Uterus (tissue), 4 donors: ENCODE data around the gene DPP9. TPM values are rescaled to one million over a fixed set of nuclear protein-coding genes. Genes with fewer than 3 reads are reported as not detected.

ENCODE experiments used
- DNase-seq, 2 donors: peaks; one replicate each; pipeline ENCODE4 v3.0.0-alpha.2; 2019 to 2020
- H3K27ac ChIP-seq, 2 donors: fragments of 200-600 bp; sonication (generic); 1 replicate in 1 of 2; 2 replicates in 1 of 2; pipeline ENCODE4 v1.5.1; 2016 to 2018
- H3K27me3 ChIP-seq, 2 donors: fragments of 200-600 bp; sonication (generic); one replicate each; pipeline ENCODE4 v1.5.1; 2018 to 2019; ENCODE audit warnings: control low read depth in 1 of 2
- H3K36me3 ChIP-seq, 2 donors: fragments of 200-600 bp; sonication (generic); one replicate each; pipeline ENCODE4 v1.5.1; 2019; ENCODE audit warnings: control low read depth in 1 of 2
- H3K4me1 ChIP-seq, 2 donors: fragments of 200-600 bp; sonication (generic); one replicate each; pipeline ENCODE4 v1.5.1; 2018 to 2019; ENCODE audit warnings: control low read depth in 1 of 2
- H3K4me3 ChIP-seq, 2 donors: fragments of 200-600 bp; sonication (generic); 1 replicate in 1 of 2; 2 replicates in 1 of 2; pipeline ENCODE4 v1.5.1; 2018 to 2019; ENCODE audit warnings: mild to moderate bottlenecking in 1 of 2
- H3K9me3 ChIP-seq, 2 donors: fragments of 200-600 bp; sonication (generic); one replicate each; pipeline ENCODE4 v1.5.1; 2019; ENCODE audit warnings: control low read depth in 1 of 2
- POLR2A ChIP-seq, 2 donors: fragments of 450-650 bp; IDR thresholded peaks; one replicate each; pipeline ENCODE4 v1.6.1; 2016; ENCODE audit warnings: antibody characterized with exemption in 2 of 2, mild to moderate bottlenecking in 1 of 2, moderate library complexity in 1 of 2
- intact Hi-C: fragments of 100-400 bp; cut with DNase I; formaldehyde crosslinking; loops from one replicate; pipeline ENCODE4 v1.15.1; 2023; ENCODE audit warnings: low total_unique reads
- total RNA-seq, 4 donors: library from RNA; depleted of rRNA in 3 of 4; stranded (reverse); fragments of >200 nt in 3 of 4; gene quantifications; one replicate each; pipeline versions ENCODE4 v1.1.0 to v1.2.4, GENCODE V29; 2014 to 2023
- TF ChIP-seq, protein P1 (sequence below), 4 experiments: fragments of 200-600 bp in 2 of 4; fragments of 450-650 bp in 2 of 4; sonication (generic) in 2 of 4; IDR thresholded peaks; one replicate each; pipeline ENCODE4 v1.5.1; 2016 to 2019; ENCODE audit warnings: antibody characterized with exemption in 4 of 4, mild to moderate bottlenecking in 2 of 4, moderate library complexity in 1 of 4
- donor health status: DM: yes; HTN: yes; CAD: no.

Gene DPP9
- total RNA-seq, 4 donors from 2014 or later = 17.8 to 194 (median 48.5) TPM

DNA sequence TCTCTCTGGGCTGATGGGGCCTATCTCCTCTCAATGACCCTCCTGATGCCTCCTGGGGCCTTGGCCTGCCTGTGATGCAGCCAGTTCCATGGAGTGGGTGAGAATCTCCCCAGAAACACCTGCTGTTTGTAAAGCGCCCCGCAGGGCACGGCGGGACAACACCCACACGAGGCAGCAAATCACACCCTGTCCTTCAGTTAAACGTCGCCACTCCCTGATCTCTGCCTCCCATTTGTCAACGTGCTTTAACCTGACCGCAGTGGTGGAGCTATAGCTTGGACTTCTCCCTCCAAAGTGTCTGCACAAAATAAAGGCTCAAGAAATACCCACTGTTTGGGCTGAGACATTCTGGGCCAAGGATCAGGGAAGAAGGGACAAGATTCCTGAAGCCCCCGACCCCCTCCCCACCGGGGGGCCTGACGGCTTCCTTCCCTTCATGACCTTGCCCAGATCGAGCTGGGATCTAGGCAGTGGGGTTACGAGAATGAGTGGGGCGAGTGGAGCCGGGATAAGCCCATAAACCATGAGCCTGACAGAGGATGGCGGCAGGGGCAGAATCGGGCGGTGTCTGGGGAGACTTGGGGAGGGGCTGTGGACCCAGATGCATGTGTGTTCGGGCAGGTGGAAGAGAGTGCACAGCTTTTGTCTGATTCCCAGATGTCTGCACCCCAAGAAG is 61.5 kb downstream of the DPP9 start:
- Histone ChIP-seq H3K27ac (no peak overlapping the region), H3K36me3 (no peaks in the 10 kb centered on the region), H3K9me3 (peaks cover 0 to 8% of the 10 kb centered on the region in 2 donors), H3K4me1 (no peaks in the 10 kb centered on the region), H3K4me3 (no peak overlapping the region), H3K27me3 (no peaks in the 10 kb centered on the region)
- DNase-seq = no peak
- TF ChIP-seq, protein P1, sequence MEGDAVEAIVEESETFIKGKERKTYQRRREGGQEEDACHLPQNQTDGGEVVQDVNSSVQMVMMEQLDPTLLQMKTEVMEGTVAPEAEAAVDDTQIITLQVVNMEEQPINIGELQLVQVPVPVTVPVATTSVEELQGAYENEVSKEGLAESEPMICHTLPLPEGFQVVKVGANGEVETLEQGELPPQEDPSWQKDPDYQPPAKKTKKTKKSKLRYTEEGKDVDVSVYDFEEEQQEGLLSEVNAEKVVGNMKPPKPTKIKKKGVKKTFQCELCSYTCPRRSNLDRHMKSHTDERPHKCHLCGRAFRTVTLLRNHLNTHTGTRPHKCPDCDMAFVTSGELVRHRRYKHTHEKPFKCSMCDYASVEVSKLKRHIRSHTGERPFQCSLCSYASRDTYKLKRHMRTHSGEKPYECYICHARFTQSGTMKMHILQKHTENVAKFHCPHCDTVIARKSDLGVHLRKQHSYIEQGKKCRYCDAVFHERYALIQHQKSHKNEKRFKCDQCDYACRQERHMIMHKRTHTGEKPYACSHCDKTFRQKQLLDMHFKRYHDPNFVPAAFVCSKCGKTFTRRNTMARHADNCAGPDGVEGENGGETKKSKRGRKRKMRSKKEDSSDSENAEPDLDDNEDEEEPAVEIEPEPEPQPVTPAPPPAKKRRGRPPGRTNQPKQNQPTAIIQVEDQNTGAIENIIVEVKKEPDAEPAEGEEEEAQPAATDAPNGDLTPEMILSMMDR (IDR thresholded peaks at IDR 0.05) = no peak
- no peak for TF ChIP-seq POLR2A (IDR thresholded peaks at IDR 0.05)
- intact Hi-C loops = no loop called here

DNA sequence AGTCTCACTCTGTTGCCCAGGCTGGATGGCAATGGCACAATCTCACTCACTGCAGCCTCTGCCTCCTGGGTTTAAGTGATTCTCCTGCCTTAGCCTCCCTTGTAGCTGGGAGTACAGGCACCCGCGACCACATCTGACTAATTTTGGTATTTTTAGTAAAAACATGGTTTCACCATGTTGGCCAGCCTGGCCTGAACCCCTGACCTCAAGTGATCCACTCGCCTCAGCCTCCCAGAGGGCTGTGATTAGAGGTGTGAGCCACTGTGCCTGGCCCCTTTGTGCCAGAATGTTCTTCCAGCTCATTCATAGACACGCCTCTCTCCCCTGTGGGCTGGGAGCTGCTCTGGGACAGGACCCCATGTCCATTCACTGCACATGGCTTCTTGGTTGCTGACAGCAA is 62.6 kb downstream of the DPP9 start:
- H3K36me3 ChIP-seq = no peaks in the 10 kb centered on the region
- no peak overlapping the region for H3K4me3 ChIP-seq
- no peaks in the 10 kb centered on the region for H3K4me1 ChIP-seq
- no peaks in the 10 kb centered on the region for H3K27me3 ChIP-seq
- no peak overlapping the region for H3K27ac ChIP-seq
- H3K9me3 ChIP-seq = peaks cover 0 to 8% of the 10 kb centered on the region in 2 donors
- intact Hi-C loops = no loop called here
- no peak for TF ChIP-seq POLR2A (IDR thresholded peaks at IDR 0.05)
- TF ChIP-seq, protein P1 (IDR thresholded peaks at IDR 0.05) = no peak
- no peak for DNase-seq

DNA sequence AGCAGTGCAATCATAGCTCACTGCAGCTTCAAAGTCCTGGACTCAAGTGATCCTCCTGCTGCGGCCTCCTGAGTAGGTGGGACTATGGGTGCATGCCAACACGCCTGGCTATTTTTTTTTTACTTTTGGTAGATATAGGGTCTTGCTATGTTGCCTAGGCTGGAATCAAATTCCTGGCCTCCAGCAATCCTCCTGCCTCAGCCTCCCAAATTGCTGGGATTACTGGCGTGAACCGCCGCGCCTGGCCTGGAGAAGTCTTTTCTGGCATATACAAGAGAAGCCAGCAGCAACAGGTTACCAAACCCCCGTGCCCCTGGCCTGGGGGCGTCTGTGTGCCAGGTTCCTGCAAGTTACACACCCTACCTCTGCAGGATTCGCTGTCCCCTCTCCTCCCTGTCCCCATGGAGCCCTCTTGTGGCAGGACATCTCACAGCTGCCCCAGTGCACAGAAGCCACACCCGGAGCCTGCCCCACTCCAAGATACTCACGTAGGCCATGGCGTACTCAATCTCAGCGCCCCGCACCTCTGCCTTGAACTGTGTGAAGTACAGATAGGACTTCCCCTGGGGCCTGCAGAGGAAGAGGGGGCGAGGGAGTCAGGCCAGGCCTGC is 63.4 kb downstream of the DPP9 start:
- intact Hi-C loops = no loop called here
- DNase-seq = no peak

DNA sequence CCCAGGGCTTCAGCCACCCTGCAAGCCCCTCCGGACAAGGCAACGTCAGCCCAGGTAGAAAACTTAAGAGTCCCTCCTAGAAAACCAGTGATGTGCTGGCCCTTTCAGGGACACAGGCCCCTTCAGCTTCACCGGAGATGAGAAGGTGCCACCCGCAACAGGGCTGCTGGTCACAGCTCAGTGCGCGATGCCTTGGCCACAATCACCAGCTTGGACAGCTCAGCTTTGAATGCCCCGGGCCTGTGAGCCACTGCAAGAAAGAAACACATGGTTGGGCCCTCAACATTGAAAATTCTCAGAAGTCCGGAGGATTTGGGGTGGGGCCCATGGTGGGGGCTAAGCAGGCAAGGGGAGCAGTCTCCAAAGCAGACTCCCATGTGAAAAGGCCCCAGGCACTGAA is 65.8 kb downstream of the DPP9 start:
- TF ChIP-seq, protein P1 (IDR thresholded peaks at IDR 0.05) = no peak
- TF ChIP-seq POLR2A (IDR thresholded peaks at IDR 0.05) = no peak
- H3K27me3 ChIP-seq = no peaks in the 10 kb centered on the region
- no peaks in the 10 kb centered on the region for H3K36me3 ChIP-seq
- intact Hi-C loops = no loop called here
- no peak for DNase-seq
- H3K9me3 ChIP-seq = peaks cover 0 to 8% of the 10 kb centered on the region in 2 donors
- no peaks in the 10 kb centered on the region for H3K4me1 ChIP-seq
- H3K4me3 ChIP-seq = no peak overlapping the region
- H3K27ac ChIP-seq = no peak overlapping the region

More for the DNA sequence above, 63.4 kb downstream of the DPP9 start:
- peaks cover 0 to 8% of the 10 kb centered on the region in 2 donors for H3K9me3 ChIP-seq
- no peak overlapping the region for H3K4me3 ChIP-seq
- no peaks in the 10 kb centered on the region for H3K4me1 ChIP-seq
- H3K27me3 ChIP-seq = no peaks in the 10 kb centered on the region
- TF ChIP-seq, protein P1 (IDR thresholded peaks at IDR 0.05) = no peak
- TF ChIP-seq POLR2A (IDR thresholded peaks at IDR 0.05) = no peak
- H3K27ac ChIP-seq = no peak overlapping the region
- no peaks in the 10 kb centered on the region for H3K36me3 ChIP-seq

DNA sequence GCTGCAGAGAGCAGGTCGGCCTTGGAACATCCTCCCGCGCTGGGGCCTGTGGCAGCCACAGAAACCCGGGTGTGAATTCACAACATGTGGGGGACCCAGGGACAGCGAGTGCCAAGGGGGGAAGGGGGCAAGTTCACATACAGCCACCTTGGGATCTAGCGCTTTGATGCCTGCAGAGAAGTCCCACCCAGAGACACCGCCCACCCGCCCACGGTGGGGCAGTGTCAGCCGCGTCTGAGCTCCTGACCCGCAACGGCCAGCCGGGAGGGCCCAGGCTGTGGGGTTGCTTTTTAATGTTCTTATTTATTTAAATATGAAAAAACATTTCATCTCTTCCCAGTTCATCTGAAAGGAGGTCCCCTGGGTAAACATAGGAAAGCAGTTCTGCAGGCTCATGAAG is 66.4 kb downstream of the DPP9 start:
- H3K36me3 ChIP-seq = no peaks in the 10 kb centered on the region
- intact Hi-C loops = no loop called here

More for the DNA sequence above, 66.4 kb downstream of the DPP9 start:
- no peak overlapping the region for H3K27ac ChIP-seq
- DNase-seq = no peak
- no peaks in the 10 kb centered on the region for H3K27me3 ChIP-seq
- no peaks in the 10 kb centered on the region for H3K4me1 ChIP-seq
- peaks cover 0 to 8% of the 10 kb centered on the region in 2 donors for H3K9me3 ChIP-seq
- TF ChIP-seq, protein P1 (IDR thresholded peaks at IDR 0.05) = no peak
- TF ChIP-seq POLR2A (IDR thresholded peaks at IDR 0.05) = no peak
- no peak overlapping the region for H3K4me3 ChIP-seq
